Stimulated activated CD8-positive, alpha-beta memory T cell treated with anti-CD3 and anti-CD28 coated beads, Interleukin-15, amount 100 ng/mL, for 4 hours (primary cell): ENCODE results near the gene SNCB.

Source experiments
- DNase-seq, 2 donors: peaks; one replicate each; pipeline ENCODE4 v3.0.0-alpha.2; 2020; ENCODE audit warnings: low read depth in 2 of 2

SNCB gene

DNA sequence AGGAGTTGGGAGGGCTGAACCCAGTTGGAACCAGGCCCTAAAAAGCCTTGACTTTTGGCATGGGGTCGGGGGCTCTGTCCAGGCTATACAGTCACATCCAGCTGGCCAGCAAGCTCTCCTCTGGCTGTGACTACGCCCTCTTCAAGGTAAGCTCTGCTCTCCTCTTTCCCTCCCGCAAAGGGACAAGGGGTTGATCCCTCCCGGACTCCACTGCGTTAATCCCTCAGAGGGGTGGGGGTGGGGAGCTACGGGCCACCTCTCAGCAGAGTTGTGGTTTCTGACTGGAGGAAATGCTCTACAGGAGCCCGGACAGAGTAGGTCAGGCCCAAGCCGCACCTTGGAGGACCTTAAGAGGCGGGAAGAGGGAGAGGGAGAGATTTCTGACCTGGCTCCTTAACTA is 14.0 kb upstream of the SNCB start:
- no peak for DNase-seq

DNA sequence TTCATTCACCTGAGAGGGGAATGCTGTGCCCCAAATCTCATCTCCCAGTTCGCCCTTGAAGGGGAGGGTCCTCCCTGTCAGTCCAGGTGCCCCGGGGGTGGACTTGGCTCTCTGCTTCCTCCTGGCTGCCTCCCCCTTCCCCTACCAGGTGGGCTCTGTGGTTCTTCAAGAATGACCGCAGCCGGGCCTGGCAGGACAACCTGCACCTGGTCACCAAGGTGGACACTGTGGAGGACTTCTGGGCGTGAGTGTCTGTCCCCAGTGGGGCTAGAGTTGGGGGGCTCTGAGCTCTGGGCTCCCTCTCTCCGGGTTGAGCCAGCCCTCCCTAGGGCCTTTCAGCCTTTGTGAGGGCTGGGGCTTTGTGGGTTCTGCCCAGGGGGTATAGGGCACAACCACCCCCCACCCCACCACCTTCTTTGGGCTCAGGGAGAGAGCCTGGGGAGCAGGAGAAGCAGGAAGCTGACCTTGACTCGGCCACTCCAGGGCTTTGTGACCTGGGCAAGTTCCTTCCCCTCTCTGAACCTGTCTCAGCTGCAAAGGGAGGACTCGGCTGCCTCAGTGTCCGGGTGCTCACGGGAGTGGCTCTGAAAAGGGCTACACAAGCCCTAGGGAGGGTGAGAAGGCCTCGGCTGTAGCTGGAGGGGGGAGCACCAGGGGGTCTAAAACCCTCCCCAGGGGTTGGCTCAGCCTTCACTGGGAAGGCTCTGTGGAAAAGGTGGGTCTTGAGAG is 13.3 kb upstream of the SNCB start:
- DNase-seq, result no peak

DNA sequence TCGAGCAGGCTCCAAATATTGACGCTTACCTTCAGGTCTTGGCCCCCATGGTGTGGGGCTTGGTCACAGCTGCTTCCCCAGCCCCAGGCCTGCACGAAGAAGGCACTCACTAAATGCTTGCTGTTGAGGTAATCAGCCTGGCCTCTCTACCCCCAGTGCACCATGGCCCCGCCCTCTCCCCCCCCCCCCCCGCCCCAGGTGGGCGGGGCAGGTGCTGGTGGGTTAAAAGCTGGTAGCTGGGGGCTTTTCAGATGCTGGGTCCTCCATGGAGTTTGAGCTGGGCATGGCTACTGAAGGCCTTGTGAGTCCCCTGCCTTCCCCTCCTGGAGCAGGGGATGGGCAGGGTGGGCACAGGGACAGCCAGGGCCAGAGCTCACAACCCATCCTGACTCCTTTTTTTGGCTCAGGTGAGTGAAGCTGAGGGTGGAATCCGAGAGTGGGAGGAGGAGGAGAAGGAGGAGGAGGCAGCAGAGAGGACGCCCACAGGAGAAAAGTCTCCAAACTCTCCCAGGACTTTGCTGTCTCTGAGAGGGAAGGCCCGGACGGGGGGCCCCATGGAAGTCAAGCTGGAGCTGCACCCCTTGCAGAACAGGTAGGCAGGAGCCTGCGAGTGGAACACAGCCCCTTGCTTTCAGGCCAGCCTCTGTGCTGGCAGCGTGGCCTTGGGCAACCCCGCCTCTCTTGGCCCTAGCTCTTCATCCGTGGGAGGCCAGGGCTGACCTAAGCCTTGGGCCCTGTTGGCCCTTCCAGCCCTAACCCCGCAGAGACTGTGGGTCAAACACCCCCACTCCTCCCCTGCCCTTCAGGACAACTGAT is 12.5 kb upstream of the SNCB start:
- no peak for DNase-seq

DNA sequence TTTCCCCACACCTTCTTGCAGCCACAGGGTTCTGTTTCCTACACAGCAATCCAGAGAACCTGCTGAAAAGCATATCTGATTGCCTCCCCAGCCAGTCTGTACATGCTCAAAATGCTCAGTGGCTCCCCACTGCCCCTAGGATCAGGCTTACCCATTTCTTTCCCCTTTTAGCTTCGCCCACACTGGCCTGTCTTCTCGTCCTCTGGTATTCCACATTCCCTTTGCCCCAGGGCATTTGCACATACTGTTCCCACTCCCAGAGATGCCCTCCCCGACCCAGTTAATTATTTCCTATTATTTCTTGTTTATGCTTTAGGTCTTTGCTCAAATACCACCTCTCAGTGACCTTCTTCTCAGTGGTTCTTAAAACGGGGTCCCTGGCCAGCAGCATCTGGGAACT is 10.3 kb upstream of the SNCB start:
- no peak for DNase-seq

DNA sequence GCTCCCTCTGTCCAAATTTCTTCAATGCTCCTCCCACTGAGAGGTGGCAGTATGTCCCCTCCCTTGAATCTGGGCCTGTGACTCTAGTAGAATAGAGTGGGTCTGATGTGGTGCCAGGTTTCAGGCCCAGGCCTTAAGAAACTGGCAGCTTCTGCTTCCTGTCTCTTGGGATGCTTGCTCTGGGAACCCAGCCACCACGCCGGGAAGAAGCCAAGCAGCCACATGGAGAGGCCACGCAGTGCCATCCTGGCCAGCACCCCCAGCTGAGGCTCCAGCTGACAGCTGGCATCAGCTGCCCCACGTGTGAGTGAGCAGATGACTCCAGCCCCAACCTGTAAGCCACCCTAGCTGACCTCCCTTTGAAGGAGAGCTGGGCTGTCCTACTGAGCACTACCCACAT is 9.6 kb upstream of the SNCB start:
- no peak for DNase-seq

DNA sequence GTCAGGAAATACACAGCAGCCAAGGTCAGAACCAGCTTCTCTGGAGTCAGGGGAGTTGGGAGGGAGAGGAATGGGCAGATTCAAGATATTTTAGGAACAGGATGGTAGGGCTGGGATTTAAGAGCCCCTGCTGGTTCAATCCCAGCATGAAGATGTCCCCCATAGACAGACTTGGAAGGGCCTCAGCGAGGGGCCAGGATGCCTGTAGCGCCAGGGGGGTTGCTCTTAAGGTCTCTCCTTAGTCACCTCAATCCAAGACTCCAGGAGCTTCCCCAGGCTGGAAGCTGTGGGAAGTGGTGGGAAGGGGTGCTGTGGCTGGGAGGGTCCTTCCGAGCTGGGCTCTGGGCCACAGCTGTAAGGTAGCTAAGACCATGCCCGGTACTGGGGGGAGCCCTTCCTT is 8.9 kb upstream of the SNCB start:
- DNase-seq, result no peak

DNA sequence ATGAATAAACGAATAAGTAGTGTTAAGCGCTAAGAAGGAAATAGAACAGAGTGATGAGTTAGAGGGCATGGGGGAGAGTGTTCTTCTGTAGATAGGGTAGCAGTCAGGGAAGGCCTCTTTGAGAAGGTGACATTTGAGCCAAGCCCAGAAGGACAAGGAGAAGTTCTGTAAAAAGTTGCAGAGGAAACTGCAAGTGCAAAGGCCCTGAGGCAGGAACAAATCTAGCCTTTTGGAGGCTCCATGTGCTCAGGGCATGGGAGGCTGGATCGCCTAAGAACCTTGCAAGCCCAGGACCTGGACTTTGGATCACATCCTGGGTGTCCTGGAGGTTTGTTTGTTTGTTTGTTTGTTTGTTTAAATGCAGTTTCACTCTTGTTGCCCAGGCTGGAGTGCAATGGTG is 8.1 kb upstream of the SNCB start:
- no peak for DNase-seq

DNA sequence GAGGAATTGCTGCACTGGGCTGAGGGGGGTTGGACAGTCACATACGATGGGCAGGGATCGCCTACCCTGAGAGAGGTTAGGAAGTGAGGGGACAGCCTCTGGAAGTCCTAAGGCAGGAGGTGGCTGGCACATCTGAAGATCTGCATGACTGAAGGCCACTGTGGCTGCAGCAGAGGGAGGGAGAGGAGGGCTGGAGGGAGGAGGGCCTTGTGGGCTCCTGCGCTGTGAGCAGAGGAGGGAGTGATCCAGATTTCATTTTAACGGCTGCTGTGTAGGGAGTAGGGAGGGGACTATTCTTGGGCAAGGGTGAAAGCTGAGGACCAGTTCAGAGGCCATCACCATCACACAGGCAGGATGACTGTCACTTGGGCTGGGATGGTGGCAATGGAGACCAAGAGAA is 7.2 kb upstream of the SNCB start:
- no peak for DNase-seq

DNA sequence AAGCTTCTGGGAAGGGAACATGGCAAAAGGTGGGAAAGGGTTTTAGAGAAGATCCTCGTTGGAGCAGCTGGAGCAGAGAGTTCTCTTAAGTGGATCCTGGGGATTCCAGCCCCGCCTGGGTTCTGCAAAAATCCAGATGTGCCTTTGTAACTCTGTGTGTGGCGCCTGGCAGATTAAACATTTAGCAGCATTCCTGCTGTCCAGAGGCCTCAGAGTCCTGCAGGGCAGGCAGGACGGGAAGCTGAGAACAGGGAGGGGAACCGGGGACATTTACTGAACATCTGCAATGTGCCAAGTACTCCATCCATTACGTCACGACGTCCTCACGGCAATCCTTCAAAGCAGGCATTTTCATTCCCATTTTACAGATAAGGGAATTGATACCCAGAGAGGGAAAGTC is 6.1 kb upstream of the SNCB start:
- no peak for DNase-seq

DNA sequence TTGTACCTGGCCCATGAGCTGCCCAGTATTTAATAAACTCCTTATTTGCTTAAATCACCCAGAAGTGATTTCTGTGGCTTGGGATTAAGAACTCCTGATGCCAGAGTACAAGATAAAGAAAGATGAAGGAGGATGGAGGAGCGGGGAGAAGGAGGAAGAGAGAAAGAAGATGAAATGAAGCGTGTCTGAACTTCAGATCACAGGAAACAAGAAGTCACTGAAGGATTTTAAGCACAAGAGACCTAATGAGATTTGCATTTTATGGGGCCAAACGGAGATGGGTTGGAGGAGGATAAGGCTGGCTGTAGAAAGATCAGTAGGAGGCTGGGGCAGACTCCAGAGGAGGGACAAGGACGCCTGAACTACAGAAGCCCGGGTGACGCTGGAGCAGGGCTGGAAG is 3.3 kb upstream of the SNCB start:
- DNase-seq, result no peak

DNA sequence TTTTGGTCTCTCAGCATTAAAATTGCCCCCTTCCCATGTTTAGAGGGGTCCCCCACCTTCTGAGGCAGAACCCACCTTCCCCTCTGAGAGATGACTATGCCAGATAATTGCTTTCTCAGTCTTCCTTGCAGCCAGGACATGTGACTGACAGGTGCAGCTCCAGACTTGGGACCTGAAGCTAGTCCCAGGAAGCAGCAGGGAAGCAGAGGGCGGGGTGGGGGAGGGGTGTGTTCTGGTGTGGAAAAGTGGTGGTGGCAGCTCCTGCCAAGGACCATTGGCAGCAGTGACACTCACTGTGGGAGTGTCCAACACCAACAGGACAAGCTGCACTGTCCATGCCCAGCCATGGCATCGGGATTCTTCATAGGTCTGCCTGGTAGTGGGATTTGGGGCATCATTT is 2.4 kb upstream of the SNCB start:
- no peak for DNase-seq

DNA sequence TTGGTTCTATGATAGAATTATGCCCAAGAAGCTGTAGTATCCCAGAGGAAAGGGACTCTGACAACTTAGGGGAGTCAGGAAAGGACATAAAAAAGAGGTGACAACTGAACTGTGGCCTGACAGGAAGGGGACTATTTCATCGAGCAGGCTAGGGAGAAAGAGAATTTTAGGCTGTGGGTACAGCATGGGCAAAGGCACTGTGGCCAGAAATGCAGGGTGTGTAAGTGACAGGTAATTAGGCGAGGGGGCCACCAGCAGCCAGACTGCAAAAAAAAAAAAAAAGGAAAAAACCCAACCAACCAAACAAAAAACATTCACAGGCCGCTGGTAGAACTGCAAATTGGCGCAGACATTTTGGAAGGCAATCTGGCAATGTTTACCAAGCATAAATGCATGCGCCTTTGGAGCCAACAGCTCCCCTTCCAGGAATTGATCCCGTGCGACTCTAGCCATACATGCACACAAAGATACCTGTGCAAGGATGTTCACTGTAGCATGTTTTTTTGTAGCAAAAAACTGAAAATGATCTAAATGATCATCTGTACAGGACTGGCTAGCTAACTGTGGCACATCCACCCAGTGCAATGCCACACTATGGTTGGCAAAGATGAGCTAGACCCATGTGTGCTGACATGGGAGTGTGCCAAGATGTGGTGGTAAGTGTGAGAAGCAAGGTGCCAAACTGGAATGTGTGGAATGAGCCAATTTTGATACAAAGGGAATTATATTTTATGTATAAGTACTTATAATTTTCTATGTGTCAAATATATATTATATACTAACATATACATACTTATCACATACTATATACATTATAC is 1.3 kb upstream of the SNCB start:
- no peak for DNase-seq

DNA sequence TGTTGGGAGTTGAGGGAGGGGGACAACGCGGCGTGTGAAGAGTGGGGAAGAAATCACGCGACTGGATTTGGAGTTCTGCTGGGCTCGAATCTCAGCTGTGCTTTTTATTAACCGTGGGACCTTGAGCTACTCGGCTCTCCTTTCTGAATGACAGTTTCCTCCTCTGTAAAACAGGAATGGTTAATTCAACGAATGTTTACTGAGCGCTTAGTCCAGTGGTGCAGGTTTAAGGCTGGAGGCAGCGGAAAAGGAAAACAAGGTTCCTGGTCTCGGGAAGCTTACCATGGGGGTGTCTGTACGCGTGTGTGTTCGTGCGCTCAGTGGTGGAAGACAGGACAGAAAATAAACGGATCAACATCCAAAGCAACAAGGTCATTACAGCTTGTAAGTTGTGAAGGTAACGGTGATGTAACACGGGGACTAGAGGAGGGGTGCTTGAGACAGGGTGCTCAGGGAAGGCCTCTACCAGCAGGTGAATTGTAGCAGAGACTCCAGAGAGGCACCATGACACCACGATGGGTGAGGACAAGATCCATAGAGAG is 418 bp upstream of the SNCB start:
- no peak for DNase-seq

DNA sequence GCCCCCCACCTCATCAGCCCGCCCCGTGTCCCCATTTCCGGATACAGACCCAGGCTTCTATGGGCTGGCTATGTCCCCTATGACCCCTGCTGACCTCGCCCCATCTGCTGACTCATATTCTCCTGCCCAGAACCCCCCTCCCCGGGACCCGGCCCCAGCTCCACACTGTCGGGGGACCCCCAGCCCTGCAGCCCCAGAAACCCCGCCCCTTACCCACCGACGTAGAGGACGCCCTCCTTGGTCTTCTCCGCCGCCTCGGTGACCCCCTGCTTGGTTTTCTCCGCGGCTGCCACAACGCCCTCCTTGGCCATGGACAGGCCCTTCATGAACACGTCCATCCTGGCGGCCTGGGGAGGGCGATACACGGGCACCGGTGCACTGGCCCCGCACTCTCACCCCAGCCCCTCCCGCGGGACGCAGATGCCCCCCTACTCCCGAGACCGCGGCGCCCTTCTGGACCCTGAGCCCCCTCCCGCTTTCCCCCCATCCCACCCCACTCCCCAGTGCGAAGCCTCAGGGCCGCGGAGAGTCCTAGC is 949 bp downstream of the SNCB start:
- DNase-seq, result no peak

DNA sequence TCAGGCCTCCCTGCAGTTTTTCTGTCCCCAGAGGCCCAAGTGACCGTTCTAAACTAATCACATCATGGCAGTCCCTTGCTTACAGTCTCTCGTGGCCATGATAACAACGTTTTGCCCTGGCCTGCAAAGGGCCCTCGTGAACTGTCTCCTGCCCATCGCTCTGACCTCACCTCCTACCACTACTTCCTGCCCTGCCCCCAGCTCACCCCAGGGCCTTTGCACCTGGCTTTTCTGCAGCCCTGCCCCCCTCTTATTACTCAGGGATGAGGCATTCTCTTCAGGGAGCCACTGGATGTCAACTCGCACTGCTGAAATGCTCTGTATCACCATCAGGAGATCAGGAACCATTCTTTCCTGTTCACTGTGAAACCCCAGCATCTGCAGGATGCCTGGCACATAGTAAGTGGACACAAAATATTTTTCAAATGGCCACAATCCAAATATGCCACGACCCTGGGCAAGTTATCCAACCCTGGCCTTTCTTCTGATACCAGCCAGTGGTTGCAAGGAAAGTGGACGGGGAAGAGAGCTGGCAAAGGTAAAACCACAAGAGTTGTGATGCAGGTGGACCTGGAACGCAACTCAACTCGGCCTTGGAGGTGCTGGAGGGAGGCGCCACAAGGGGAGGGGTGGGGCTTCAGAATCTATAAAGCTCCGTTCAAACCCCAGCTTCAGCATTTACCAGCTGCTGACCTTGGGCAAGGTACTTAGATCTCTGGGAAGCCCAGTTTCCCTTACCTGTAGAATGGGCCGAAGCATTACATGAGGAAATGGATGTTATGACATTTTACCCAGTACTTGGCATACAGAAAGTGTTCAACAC is 1.7 kb downstream of the SNCB start:
- DNase-seq, result no peak

DNA sequence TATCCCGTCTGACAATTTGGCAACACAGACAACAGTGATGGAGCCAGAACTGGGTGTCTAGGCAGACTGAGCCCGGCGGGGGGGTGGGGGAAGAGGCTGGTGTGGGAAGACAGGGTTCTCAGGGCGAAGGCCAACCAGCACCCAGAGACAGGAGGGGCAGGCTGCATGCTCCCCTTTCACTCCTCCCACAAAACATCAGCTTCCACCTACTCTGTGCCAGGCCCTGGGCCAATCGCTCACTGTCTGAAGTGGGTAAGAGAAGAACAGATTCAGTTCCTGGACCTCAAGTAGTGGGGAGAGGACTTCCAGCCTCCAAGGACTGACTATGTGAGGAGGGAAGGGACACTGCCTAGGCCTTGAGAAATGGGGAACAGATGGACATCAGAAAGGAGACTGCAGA is 2.8 kb downstream of the SNCB start:
- no peak for DNase-seq

DNA sequence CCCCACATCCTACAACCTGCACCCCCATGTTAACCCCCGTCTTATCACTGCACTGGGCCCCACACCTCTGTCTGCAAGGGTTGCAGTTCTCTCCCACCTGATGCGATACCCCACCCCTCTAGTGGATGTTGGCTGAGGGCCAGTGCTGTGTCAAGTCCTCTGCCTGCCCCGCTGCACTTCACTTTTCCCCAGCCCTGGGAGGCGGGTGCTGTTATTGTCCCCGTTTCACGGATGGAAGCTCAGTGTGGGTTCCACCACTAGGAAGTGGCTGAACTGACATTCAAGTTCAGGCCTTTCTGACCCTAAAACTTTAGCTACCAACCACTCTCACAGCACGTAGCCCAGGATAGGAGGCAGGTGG is 3.5 kb downstream of the SNCB start:
- no peak for DNase-seq

DNA sequence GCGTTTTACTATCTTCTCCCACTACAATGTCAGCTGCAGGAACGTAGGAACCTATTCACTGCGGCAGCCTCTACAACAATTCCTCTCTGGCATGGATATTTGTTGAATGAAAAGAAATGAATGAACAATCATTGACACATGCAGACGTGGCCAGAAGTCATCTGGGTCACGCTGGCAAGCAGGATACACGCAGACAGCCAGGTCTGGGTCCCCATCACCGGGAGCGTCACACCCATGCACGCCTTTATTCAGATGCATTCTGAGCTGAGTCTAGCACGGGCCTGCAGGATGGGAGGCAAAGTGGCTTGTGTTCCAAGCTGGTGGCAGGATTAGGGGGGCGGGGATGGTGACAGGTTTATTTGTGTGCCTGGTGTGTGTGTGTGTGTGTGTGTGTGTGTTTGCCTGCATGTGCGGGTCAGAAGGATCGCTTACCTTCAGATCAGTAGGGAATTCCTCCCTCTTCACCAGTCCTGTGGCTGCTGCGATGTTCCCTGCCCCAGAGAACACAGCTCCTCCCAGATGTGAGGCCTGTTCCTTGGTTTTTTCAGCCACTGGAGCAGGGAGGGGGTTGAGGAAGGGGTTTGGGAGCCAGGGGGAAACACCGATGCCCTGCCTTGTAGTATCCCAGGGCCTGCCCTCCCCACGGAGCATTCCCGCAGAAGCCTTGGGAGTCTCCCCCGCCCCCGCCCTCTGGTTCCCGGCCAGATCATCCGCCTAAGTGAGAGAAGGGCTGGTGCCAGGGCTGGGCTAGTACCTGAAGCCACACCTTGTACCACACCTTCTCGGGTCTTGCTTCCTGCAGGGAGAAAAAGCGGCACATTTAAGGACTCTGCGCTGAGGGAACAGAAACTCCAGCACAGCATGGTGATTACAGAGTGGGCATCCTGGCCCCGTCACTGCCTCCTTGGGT is 4.1 kb downstream of the SNCB start:
- no peak for DNase-seq

DNA sequence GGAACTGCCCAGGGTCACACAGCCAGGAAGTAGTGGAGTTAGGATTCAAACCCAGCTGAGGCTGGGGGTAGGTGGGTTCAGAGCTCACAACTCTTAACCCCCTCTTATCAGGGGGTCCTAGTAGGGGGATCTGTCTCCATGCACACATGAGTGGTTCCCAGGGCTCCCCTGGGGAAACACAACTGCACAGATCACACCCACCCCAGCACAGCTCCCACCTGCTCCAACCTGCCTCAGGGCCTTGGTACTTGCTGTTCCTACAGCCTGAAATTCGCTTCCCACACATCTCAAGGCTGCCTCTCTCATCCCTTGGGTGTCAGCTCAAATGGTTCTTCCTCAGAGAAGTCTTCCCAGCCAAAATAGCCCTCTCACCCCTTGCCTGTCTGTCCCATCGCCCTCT is 4.8 kb downstream of the SNCB start:
- no peak for DNase-seq

DNA sequence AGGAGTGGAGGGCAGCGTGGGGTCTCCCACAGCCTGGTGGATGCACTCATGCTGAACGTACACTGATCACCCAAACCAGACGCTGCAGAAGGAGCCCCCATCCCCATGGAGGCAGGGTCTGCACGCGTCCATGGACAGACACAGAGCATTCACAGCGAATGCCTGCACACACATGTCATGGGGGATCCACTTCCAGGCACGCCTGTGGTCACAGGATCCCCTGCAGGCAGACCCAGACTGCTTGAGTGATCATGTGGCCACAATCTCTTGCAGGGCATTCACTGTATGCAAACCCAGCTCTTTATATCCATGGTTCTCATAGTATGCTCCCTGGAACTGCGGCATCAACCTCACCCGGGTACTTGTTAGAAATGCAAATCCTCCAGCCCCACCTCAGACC is 5.4 kb downstream of the SNCB start:
- DNase-seq, result no peak
